OCI-M1 (cell line): ENCODE data around the gene ZNF57.
A peak's percentile ranks its signal among the peaks of the same experiment; 100 is the strongest.
"Not testable (repeated sequence)": the region's sequence is repeated elsewhere in the genome, so short reads cannot be mapped to it uniquely, and the experiment has no call there.

Experiments
- DNase-seq: peaks from one replicate; lab custom pipeline; 2025; lab: John Stamatoyannopoulos, UW

Gene ZNF57

DNA sequence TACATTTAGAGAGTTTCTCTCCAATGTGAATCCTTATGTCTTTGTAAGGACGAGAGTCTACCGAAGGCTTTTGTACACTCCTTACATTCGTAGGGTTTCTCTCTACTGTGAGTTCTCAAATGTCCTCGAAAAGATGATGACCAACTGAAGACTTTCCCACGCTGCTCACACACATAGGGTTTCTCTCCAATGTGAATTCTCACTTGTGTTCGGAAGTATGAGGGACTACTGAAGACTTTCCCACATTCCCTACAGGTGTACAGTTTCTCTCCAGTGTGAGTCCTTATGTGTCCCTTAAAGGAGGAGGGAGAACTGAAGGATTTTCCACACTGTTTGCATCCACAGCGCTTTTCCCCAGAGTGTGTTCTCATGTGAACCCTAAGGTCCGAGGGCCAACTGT, 4.0 kb upstream of the ZNF57 start:
- no peak for DNase-seq

DNA sequence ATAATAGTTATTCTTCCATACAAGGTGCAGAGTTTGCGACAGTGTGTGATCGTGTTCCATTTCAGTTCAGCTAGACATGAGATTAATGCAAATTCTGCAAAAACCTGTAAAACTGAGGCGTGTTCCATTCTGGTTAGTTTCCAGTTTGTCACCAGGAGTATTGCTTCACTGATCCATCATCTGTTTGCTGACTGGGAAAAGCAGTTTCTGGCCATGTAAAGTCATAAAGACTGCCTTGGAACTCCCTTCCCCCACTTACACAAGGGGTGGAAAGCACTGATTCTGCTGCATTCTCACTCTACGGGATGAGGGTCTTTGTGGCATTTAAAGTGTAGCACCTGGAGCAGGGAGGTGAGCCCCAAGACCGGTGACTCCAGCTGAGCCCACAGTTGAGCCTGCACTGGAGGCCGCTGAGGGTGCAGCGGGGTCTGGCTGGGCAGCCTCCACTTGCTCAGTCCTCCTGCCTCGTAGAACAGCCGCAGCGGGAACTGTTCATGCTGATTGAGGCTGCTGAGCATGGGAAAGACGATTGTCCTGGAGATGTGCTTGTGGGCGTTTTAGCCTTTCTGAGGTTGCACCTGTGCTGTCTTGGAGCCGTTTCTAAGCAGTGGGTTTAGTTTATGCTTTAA, 2.0 kb downstream of the ZNF57 start:
- no peak for DNase-seq

DNA sequence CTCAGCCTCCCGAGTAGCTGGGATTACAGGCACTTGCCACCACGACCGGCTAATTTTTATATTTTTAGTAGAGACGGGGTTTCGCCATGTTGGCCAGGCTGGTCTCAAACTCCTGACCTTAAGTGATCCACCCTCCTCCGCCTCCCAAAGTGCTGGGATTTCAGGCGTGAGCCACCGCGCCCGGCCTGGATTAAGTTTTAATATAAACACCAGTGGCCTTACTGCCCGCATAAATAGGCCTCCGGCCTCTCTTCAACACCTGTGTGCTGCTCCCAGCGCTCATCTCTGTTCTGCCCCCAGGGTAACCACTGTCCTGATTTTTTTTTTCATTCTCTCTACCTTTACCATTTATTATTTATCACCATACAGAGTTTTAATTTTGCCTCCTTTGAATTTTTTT, 2.6 kb downstream of the ZNF57 start:
- DNase-seq, result not testable (repeated sequence)

DNA sequence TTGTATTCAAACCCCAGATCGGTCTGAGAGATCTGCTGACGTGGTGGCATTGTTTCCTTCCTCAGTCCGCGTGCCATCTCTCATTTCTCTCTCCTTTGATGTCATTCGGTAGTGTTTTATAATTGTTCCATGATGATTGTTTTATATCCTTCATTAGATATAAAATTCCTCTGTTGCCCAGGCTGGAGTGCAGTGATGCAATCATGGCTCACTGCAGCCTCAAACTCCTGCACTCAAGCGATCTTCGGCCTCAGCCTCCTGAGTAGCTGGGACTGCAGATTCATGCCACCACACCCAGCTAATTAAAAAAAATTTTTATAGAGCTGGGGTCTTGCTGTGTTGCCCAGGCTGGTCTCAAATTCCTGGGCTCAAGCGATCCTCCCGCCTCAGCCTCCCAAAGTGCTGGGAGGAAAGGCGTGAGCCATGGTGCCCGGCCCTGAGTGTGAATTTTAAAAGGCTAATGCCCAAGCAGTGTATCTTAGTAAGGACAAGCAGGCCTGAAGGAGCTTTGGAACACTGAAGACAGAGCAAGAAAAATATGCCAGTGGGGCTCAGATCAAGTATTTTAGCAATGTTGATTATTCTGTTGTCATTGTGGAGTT, 5.3 kb downstream of the ZNF57 start:
- no peak for DNase-seq

DNA sequence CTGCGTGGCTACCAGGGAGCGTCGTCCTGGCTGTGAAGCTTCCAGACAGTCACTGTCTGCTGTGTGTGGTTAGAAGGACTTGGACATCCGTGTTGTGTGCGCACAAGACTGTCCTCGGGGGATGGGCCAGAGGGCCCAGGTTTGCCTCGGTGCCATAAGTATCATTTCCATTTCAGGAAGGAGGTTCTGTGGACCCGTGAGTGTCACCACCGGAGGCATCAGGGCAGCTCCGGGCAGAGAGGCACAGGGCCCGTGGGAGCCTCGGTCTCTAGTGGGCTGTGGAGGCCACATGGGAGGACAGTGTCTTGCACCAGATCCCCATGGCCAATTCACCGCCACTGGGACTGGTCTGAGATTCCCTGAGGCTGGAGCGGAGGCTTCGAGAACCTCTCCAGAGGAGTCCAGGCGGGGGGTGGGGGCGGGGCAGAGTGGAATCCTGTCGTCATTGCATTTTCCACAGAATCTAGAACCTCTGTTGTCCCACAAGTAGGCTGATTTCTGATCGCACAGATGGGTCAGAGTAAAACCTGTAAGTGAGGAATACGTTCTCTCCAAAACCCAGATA, 6.0 kb downstream of the ZNF57 start:
- no peak for DNase-seq

DNA sequence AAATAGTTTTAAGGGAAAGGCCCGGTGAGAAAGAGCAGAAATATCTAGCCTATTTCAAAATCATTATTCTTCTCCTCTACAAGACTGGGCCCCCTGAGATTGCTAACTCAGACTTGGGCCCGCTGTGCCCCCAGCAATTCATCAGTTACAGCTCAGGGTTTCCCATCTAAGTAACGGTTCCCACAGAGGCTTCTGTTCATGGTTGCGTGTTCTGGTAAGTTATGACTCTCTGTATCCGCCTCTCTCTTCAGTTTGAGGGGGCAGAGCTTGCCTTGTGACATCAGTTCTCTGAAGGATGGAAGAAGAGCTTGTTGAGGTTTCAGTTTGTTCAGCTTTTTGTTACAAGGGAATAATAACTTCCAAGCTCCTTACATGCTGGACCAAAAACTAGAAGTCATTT, 11.6 kb downstream of the ZNF57 start:
- DNase-seq, result no peak

DNA sequence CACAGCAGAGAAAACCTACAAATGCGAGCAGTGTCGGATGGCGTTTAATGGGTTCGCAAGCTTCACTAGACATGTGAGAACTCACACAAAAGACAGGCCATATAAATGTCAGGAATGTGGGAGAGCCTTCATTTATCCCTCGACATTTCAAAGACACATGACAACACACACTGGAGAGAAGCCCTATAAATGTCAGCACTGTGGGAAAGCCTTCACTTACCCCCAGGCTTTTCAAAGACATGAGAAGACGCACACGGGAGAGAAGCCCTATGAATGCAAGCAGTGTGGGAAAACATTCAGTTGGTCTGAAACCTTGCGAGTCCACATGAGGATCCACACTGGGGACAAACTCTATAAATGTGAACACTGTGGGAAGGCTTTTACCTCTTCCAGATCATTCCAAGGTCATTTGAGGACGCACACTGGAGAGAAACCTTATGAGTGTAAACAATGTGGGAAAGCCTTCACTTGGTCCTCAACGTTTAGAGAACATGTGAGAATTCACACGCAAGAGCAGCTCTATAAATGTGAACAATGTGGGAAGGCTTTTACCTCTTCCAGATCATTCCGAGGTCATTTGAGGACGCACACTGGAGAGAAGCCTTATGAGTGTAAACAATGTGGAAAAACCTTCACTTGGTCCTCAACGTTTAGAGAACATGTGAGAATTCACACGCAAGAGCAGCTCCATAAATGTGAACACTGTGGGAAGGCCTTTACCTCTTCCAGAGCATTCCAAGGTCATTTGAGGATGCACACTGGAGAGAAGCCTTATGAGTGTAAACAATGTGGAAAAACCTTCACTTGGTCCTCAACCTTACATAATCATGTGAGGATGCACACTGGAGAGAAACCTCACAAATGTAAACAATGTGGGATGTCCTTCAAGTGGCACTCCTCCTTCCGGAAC, 16.8 kb downstream of the ZNF57 start:
- DNase-seq, result no peak

DNA sequence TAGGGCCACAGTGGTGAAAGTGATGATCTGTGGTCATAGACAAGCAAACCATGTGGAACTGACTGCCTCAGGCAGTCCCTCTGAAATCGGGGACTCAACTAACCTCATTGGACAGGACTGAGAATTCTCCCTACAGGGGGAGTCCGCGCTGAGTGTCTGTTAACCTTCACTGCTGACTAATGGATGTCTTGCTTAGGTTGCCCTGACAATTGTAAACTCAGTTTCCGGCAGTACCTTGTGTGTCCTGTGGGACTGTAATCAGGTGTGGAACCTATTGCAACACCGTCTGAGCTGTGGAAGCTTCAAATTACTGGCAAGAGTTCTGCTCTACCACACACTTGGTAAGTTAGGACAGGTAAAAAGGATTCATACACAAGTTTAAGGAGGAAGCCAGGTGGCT, 22.3 kb downstream of the ZNF57 start:
- DNase-seq, result no peak

DNA sequence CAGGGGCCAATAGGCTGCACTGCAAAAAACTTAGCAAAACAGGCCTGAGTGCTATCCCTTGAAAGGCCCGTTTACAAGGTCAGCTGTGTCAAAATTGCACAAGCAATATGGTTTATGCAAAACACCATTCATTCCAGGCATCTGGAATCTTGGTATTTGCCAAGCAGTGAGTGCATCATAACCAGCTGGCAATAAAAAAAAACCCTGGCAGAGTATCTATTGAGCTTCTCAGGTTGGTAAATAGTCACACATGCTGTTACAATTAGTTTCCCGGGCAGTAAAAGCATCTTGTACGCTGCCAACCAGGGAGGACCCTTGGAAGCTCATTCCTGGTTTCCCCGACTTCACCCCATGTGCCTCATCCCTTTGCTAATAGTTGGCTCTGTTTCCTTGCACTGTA, 22.8 kb downstream of the ZNF57 start:
- no peak for DNase-seq

DNA sequence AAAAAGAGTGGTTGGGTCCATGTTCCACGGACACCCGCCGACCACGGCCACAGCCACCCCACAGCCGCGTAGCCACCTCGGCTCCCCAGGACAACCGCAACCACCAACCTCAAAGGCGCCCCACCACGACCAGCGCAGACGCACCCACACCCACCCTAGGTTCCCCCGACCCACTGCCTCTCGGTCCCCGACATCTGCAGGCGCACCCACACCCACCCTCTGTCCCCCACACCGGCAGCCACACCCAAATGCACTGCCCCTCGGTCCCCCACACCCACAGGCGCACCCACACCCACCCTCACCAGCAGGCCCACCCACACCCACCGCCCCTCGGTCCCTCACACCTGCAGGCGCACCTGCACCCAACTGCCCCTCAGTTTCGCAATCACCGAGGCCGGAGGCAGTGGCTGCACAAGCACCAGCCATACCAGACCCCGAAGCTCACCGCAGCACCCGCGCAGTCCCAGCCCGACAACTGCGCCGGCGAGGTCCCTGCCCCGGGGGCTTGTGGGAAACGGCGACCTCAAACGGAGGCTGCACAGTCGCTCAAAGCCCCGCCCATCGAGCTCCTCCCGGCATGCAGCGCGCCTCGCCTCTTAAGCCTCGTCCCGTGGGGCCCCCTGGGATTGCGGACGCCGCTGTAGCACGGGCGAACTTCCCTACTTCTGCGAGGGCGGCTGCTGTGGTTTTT, 25.8 kb downstream of the ZNF57 start:
- DNase-seq, result no peak

DNA sequence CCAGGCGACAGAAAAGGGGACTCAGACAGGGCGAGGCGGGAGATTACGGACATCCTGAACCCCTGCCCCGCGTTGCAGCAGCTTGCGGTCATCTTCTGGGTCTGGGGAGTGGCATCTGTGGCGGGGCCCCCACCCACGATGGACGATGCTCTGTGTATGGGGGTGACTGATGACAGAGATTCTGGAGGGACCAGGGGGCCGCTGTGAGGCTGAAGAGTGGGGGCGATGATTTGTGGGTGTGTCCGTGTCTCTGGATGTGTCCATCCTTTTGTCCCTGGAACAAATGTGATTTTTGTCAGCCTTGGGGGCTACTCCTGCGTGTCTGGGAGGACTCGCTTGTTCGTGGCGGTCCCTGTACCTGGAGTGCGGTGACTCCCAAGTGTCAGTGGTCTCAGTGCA, 26.3 kb downstream of the ZNF57 start:
- DNase-seq, result no peak

DNA sequence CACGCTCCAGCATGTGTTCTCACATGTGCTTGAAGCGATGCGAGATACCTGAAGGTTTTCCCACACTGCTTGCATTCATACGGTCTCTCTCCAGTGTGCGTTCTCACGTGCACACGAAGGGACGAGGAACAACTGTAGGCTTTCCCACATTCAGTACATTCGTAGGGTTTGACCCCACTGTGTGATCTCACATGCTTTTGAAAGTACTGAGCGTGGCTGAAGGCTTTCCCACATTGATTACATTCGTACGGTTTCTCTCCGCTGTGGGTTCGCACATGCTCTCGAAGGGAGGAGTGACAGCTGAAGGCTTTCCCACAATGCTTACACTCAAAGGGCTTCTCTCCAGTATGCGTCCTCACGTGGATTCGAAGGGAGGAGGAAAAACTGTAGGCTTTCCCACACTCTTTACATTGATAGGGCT, 32.8 kb downstream of the ZNF57 start:
- no peak for DNase-seq

DNA sequence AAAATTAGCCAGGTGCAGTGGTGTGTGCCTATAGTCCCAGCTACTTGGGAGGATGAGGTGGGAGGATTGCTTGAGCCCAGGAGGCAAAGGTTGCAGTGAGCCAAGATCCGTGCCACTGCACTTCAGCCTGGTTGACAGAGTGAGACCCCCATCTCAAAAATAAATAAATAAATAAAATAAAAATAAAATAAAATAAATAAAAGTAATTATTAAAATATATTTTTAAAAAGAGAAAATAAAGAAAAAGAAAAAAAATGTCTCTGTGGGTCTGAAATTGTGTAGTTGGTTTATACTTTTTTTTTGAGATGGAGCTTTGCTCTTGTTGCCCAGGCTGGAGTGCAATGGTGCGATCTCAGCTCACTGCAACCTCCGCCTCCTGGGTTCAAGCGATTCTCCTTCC, 35.1 kb downstream of the ZNF57 start:
- DNase-seq, result not testable (repeated sequence)

DNA sequence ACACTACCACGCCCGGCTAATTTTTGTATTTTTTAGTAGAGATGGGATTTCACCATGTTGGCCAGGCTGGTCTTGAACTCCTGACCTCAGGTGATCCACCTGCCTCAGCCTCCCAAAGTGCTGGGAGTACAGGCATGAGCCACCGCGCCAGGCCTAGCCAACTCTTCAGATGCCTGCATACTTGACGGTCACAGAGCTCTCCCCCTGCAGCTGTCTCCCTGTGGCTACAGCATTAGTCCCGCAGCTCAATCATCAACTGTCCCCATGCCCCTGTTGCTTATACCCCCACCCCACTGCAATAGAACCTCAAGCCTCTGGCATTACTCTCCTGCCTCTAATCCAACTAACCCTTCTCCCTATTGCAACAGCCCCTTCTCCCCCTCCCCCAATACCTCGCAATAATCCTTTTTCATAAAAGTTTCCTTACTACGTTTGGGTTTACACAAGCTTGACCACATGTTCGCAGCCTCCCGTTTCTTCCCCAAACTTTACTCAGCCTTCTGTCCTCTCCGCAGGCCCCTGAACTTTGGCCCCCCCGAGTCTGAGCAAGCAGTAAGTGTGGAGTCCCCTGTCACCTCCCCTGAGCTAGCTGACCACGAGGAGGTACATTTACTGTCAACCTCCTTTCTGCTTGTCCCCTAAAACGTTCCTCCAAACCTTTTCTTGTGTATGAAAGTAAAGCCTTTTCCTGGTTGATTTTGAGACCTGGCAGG, 42.4 kb downstream of the ZNF57 start:
- DNase-seq, result no peak

DNA sequence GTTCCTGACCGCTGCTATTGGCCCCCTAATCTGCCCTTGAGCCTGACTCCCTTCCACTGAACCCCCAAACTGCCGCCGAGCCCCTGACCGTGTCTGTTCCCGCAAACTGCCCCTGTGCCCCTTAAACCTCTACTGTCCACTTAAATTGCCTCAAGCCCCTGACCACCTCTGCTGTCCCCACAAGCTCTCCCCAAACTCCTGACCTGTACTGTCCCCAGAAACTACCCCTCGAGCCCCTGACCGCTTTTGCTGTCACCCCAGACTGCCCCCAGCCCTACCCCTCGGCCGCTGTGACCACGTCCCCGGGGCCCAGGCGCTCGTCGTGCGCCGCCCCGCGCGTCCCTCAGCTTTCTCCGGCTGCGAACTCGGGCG, 43.7 kb downstream of the ZNF57 start:
- no peak for DNase-seq

DNA sequence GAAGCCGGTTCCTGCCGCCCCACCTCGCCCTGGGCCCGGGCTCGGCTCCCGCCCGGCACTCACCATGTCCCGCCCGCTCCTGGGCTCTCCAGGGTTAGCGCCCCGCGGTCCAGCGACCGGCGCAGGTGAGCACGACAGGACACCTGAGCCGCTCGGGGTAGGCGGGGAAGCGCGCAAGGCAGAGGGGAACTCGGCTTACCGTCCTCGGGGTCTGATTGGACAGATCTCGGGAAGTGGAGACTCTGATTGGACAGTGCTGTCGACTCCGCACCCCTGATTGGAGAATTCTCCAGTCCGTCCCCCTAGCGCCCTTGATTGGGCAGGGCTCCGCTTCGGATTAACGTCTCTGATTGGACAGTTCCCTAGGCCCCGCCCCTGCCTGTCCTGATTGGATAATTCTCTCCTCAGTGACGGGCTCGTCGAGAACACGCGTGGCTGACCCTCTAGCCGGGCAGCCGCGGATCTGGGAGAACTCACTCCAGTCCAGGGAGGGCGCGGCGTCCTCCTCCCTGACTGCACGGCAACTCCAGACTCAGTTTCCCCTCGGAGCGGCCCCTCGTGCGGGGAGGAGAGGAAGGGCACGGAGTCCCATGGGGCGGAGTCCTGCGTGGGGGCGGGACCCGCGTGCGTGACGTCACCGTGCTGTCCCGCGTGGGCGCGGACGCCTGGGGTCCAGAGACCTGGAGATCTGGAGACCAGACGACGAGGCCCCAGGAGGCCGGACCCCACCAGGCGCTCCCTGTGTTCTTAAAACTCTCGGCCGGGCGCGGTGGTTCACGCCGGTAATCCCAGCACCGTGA, 44.2 kb downstream of the ZNF57 start, which contains the start of gene ZNF77:
ZNF77 (minus strand) TSS at position 197 of the 800 bp plus-strand sequence; CDS start at position 66, 131 bp downstream.
- peak; percentile 97 for DNase-seq

DNA sequence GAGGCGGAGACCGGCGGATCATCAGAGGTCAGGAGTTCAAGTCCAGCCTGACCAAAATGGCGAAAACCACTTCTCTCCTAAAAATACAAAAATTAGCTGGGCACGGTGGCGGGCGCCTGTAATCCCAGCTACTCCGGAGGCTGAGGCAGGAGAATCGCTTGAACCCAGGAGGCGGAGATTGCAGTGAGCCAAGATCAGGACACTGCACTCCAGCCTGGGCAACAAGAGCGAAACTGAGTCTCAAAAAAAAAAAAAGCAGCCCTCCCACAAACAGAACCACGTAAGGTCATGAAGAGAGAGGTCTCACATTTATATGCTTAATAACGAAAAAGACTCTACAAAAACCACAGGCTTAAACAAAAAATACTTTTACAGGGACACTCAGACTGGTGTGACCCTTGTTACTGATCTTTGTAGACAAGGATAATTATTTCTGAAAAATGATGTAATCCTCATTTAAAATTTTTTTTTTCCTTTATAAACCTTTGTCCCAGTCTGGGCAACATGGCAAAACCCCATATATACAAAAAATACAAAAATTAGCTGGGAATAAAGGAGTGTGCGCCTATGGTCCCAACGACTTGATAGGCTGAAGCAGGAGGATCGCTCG, 45.0 kb downstream of the ZNF57 start:
- no peak for DNase-seq

DNA sequence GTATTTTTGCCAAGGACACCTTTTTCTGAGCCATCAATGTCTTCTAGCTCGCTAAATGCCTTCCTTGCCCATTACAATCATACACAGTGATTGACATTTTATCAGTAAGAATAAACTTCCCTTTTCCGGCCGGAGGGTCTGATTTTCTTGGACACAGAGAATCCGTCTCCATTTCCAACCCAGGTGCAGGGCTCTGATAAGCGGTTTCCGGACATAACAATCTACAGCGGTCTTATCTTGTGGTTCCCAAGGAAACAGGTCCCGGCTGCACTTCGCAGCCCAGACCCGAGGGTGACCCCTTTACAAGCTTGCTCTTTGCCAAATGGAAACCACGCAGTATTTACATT, 49.2 kb downstream of the ZNF57 start:
- DNase-seq, result peak; percentile 97

DNA sequence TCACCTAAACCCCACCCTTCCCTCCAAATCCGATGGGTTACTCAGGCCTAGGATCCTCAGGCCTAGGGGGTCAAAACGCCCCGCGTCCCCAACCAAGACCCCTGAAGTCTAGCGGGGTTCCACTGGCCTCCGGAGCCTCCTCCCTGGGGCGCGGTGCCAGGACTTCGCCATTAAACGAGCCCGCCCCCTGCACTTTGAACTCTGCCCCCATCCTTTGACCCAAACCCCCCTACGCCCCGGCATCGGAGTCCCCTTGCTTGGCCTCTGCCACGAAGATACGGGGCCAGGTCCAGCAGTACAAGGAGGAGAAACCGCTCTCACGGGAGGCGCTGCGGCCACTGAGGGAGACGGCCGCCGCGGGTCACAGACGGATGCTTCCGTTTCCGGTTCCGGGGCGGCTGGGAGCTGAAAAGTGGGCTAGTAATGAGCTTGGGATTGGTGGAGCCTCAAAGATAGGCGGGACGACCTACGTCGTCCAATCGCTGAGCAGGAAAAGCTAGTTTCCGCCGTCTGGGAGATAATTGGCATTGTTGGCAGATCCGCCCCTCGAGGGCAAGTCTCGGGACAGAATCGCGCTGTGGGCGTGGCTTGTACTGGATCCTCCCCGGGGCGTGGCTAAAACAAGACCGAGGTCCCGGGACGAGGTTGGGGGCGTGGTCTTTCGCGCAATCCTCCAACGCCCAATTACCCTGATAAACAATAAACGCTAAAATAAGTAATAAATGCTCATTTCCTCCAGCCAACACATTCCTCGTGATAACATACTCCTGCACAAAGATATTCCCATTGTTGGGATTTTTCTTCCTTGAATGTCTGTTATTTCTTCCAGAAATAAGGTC, 49.8 kb downstream of the ZNF57 start:
- peak; percentile 98 for DNase-seq
